WTC11 (cell line): ENCODE measurements around the gene MCOLN1.

Experiments used
- CTCF ChIP-seq: fragments of 200-600 bp; IDR thresholded peaks from 2 replicates; pipeline ENCODE4 v1.8.0; 2022; ENCODE audit warnings: antibody characterized with exemption
- FOXK1 ChIP-seq: sonication (generic); formaldehyde crosslinking; IDR thresholded peaks from 2 replicates; pipeline ENCODE4 v1.8.0; 2022; ENCODE audit warnings: mild to moderate bottlenecking, moderate library complexity, missing genetic modification reagents
- GABPB1 ChIP-seq: sonication (generic); formaldehyde crosslinking; IDR thresholded peaks from 2 replicates; pipeline ENCODE4 v1.8.1; 2023; ENCODE audit warnings: mild to moderate bottlenecking, missing genetic modification reagents
- HMGXB4 ChIP-seq: sonication (generic); formaldehyde crosslinking; IDR thresholded peaks from 2 replicates; pipeline ENCODE4 v1.8.1; 2023; ENCODE audit warnings: mild to moderate bottlenecking, moderate library complexity, missing genetic modification reagents
- MAX ChIP-seq: sonication (generic); formaldehyde crosslinking; IDR thresholded peaks from 2 replicates; pipeline ENCODE4 v1.8.0; 2022; ENCODE audit warnings: mild to moderate bottlenecking, missing genetic modification reagents

- TF ChIP-seq GABPB1 (CRISPR knock-in tag) (no peak), MAX (CRISPR knock-in tag) (no peak), HMGXB4 (no peak), CTCF (no peak), FOXK1 (CRISPR knock-in tag) (no peak)
Measured at GRCh38 chr19:7519361-7520130, 2.9 kb upstream of the MCOLN1 start.
